Activated CD8-positive, alpha-beta T cell treated with anti-CD3 and anti-CD28 coated beads, Interleukin-2, amount 10 ng/mL, durations not matched to agents 7 days and 5 days (primary cell): ENCODE data around the gene SLC2A4RG. TPM values are rescaled to one million over a fixed set of nuclear protein-coding genes. Genes with fewer than 3 reads are reported as not detected.

Experiments used
- ATAC-seq: fragments of 150-1000 bp; cut with Tn5 transposase; one replicate; pipeline ENCODE4 v1.10.0; 2021; ENCODE audit warnings: moderate library complexity
- CTCF ChIA-PET: fragments of 350-600 bp; sonication (Branson Sonifier 250); formaldehyde crosslinking; loops from one replicate; lab custom pipeline; 2021; ENCODE audit warnings: antibody characterized with exemption; lab: Charles Lee
- POLR2A ChIA-PET: fragments of 350-600 bp; sonication (Branson Sonifier 250); formaldehyde crosslinking; loops from one replicate; lab custom pipeline; 2021; ENCODE audit warnings: antibody characterized with exemption; lab: Charles Lee
- DNase-seq: peaks from one replicate; pipeline ENCODE4 v3.0.0-alpha.2; 2020
- H3K27ac Mint-ChIP-seq: one replicate; pipeline ENCODE4 v1.8.0; 2021; ENCODE audit warnings: mild to moderate bottlenecking, mixed read lengths
- H3K27me3 Mint-ChIP-seq: one replicate; pipeline ENCODE4 v1.8.0; 2021; ENCODE audit warnings: low read depth, mixed read lengths
- H3K36me3 Mint-ChIP-seq: one replicate; pipeline ENCODE4 v1.8.0; 2021; ENCODE audit warnings: low read depth, mixed read lengths
- H3K4me1 Mint-ChIP-seq: one replicate; pipeline ENCODE4 v1.8.0; 2021; ENCODE audit warnings: low read depth, mixed read lengths
- H3K4me3 Mint-ChIP-seq: one replicate; pipeline ENCODE4 v1.8.0; 2021; ENCODE audit warnings: mild to moderate bottlenecking, mixed read lengths
- H3K9me3 Mint-ChIP-seq: one replicate; pipeline ENCODE4 v1.8.0; 2022; ENCODE audit warnings: mixed read lengths; ENCODE audit not compliant: insufficient read depth
- total RNA-seq, 2 experiments: library from RNA; stranded (reverse); gene quantifications; one replicate each; pipeline ENCODE4 v1.2.3, GENCODE V29; 2021

SLC2A4RG gene
- total RNA-seq, 2 experiments from 2014 or later = 97.2 TPM

DNA sequence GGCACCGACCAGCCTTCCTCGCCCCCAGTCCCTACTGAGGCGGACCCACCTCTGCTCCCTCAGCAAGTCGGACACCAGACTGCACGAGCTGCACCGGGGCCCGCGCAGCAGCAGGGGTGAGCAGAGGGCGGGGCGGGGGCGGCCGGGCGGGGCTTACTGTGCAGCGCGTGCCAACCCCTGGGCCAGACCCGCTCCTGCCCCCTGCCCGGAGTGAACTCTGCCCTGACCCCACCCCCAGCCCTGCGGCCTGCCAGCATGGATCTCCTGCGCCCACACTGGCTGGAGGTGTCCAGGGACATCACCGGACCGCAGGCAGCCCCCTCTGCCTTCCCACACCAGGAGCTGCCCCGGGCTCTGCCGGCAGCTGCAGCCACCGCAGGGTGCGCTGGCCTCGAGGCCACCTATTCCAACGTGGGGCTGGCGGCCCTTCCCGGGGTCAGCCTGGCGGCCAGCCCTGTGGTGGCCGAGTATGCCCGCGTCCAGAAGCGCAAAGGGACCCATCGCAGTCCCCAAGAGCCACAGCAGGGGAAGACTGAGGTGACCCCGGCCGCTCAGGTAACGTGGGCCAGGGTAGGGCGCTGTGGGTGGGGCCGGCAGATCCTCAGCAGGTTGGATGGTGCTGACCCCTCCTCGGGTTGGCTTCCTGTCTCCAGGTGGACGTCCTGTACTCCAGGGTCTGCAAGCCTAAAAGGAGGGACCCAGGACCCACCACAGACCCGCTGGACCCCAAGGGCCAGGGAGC lies 1.5 kb upstream of the SLC2A4RG start:
- ChIA-PET CTCF (interaction anchor here (5.3 kb wide), 1 partner anchor 31 kb away, joined by 70 read pairs; the partner anchor contains the start of genes ARFRP1 and ZGPAT), POLR2A (interaction anchor here (1.0 to 1.8 kb wide), 2 partner anchors 30 to 243 kb away, joined by 3 to 6 read pairs; partner anchors contain the start of genes ARFRP1, PRPF6 and ZGPAT)
- DNase-seq (peak; percentile 57), ATAC-seq (peak; percentile 8)
- H3K27ac Mint-ChIP-seq = no peak overlapping the region
- peak overlapping the region; percentile 87 for H3K4me3 Mint-ChIP-seq
- peaks cover 29% of the 10 kb centered on the region for H3K4me1 Mint-ChIP-seq
- no peaks in the 10 kb centered on the region for H3K9me3 Mint-ChIP-seq
- H3K27me3 Mint-ChIP-seq = no peaks in the 10 kb centered on the region
- peaks cover 37% of the 10 kb centered on the region for H3K36me3 Mint-ChIP-seq

DNA sequence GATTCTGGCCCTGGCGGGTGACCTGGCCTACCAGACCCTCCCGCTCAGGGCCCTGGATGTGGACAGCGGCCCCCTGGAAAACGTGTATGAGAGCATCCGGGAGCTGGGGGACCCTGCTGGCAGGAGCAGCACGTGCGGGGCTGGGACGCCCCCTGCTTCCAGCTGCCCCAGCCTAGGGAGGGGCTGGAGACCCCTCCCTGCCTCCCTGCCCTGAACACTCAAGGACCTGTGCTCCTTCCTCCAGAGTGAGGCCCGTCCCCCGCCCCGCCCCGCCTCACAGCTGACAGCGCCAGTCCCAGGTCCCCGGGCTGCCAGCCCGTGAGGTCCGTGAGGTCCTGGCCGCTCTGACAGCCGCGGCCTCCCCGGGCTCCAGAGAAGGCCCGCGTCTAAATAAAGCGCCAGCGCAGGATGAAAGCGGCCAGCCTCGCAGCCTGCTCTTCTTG lies 868 bp upstream of the SLC2A4RG start:
- ATAC-seq (no peak), DNase-seq (peak; percentile 50)
- ChIA-PET POLR2A (interaction anchor here (1.8 kb wide), 1 partner anchor 31 kb away, joined by 6 read pairs; the partner anchor contains the start of genes ARFRP1 and ZGPAT), CTCF (interaction anchor here (5.3 kb wide), 1 partner anchor 32 kb away, joined by 70 read pairs; the partner anchor contains the start of genes ARFRP1 and ZGPAT)
- no peaks in the 10 kb centered on the region for H3K27me3 Mint-ChIP-seq
- no peak overlapping the region for H3K27ac Mint-ChIP-seq
- H3K4me1 Mint-ChIP-seq = peaks cover 24% of the 10 kb centered on the region
- H3K36me3 Mint-ChIP-seq = peaks cover 37% of the 10 kb centered on the region
- H3K9me3 Mint-ChIP-seq = no peaks in the 10 kb centered on the region
- peak overlapping the region; percentile 87 for H3K4me3 Mint-ChIP-seq

DNA sequence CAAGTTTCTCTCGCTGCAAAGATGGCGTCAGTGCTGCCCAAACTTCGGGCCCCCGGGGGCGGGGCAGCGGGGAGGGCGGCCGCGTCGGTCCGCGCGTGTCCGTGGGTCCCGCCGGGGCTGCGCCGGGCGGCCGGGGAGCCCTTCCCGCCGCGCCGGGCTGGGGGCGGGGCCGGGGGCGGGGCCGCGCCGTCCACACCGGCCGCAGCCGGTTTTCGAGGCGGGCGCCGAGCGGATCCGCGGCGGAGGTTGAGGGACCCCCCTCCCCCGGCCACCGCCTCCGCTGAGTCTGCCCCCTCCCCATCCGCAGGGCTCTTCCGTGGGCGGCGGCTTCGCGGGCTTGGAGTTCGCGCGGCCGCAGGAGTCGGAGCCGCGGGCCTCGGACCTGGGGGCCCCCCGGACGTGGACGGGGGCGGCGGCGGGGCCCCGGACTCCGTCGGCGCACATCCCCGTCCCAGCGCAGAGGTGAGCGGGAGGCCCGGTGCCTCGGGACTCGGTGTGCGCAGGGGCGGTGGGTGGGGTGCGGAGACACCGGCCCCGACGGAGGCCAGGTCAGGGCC lies 572 bp downstream of the SLC2A4RG start:
- ChIA-PET POLR2A (interaction anchor here (1.1 to 1.8 kb wide), 3 partner anchors 9 to 32 kb away, joined by 3 to 14 read pairs (median 5); partner anchors contain the start of genes ARFRP1 and ZGPAT), CTCF (interaction anchor here (0.9 to 1.7 kb wide), 5 partner anchors 11 to 124 kb away, joined by 3 to 15 read pairs (median 4); partner anchors contain the start of genes ARFRP1, TPD52L2 and ZGPAT)
- Mint-ChIP-seq H3K27me3 (no peaks in the 10 kb centered on the region), H3K4me3 (peak overlapping the region; percentile 60), H3K36me3 (peaks cover 29% of the 10 kb centered on the region), H3K4me1 (peaks cover 19% of the 10 kb centered on the region), H3K27ac (no peak overlapping the region), H3K9me3 (no peaks in the 10 kb centered on the region)
- DNase-seq = peak; percentile 63
- peak; percentile 5 for ATAC-seq

DNA sequence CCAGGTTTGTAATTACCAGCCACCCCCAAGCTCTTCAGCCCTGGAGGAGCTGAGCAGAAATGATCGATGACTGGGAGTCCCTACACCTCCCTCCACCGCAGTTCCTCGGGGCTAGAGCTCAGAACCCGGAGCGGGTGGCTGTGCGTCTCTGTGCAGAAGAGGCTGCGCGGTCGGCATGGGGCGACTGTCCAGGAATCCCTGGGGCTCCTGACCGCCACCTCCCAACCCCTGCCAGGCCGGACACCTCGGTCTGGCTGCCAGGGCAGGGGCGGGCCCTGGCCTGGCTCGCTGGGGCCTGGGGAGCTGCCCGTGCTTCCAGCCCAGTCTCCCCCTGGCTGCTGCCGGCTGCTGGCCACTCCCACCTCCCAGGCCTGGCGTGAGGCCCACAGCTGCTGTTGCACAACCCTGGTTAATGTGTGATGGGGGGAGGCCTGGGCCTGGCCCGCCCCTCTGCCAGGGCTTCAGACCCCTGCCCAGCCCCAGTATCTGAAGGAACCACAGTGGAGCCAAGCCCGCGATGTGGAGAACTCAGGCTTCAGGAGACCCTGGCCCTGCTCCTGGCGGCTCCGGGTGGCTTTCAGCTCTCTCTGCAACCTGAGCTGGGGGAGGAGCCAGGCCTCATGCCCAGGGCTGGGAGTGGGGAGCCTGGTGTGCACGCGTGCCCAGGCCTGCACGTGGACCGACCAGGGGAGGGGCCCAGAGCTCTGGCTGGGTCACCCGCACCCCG lies 1.2 kb downstream of the SLC2A4RG start:
- no peaks in the 10 kb centered on the region for H3K9me3 Mint-ChIP-seq
- peaks cover 13% of the 10 kb centered on the region for H3K4me1 Mint-ChIP-seq
- peak; percentile 4 for ATAC-seq
- peak overlapping the region; percentile 60 for H3K4me3 Mint-ChIP-seq
- H3K36me3 Mint-ChIP-seq = peaks cover 24% of the 10 kb centered on the region
- CTCF ChIA-PET = interaction anchor here (0.9 to 1.7 kb wide), 5 partner anchors 10 to 124 kb away, joined by 3 to 15 read pairs (median 4); partner anchors contain the start of genes ARFRP1, TPD52L2 and ZGPAT
- H3K27ac Mint-ChIP-seq = peak overlapping the region; percentile 30
- POLR2A ChIA-PET = interaction anchor here (1.1 to 1.8 kb wide), 3 partner anchors 9 to 33 kb away, joined by 3 to 14 read pairs (median 5); partner anchors contain the start of genes ARFRP1 and ZGPAT
- DNase-seq = peak; percentile 62
- no peaks in the 10 kb centered on the region for H3K27me3 Mint-ChIP-seq

DNA sequence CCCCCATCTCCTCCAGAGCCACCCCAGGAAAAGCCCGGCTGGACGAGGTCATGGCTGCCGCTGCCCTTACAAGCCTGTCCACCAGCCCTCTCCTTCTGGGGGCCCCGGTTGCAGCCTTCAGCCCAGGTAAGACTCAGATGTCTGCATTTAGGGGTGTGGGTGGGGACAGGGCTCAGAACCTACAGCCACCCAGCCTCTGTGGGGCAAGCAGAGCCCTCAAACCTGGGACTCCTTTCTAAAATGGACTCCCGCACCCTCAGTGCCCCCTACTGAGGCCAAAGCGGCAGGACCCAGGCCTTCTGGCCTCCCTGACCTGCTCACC lies 1.7 kb downstream of the SLC2A4RG start:
- ChIA-PET CTCF (interaction anchor here (1.2 to 1.7 kb wide), 4 partner anchors 11 to 123 kb away, joined by 3 to 15 read pairs (median 4); partner anchors contain the start of genes ARFRP1, TPD52L2 and ZGPAT), POLR2A (interaction anchor here (1.1 to 1.8 kb wide), 3 partner anchors 8 to 33 kb away, joined by 3 to 14 read pairs (median 5); partner anchors contain the start of genes ARFRP1 and ZGPAT)
- H3K4me3 Mint-ChIP-seq = peak overlapping the region; percentile 60
- H3K9me3 Mint-ChIP-seq = no peaks in the 10 kb centered on the region
- H3K4me1 Mint-ChIP-seq = peaks cover 8% of the 10 kb centered on the region
- no peaks in the 10 kb centered on the region for H3K27me3 Mint-ChIP-seq
- no peak overlapping the region for H3K27ac Mint-ChIP-seq
- ATAC-seq = no peak
- H3K36me3 Mint-ChIP-seq = peaks cover 19% of the 10 kb centered on the region
- DNase-seq = no peak

DNA sequence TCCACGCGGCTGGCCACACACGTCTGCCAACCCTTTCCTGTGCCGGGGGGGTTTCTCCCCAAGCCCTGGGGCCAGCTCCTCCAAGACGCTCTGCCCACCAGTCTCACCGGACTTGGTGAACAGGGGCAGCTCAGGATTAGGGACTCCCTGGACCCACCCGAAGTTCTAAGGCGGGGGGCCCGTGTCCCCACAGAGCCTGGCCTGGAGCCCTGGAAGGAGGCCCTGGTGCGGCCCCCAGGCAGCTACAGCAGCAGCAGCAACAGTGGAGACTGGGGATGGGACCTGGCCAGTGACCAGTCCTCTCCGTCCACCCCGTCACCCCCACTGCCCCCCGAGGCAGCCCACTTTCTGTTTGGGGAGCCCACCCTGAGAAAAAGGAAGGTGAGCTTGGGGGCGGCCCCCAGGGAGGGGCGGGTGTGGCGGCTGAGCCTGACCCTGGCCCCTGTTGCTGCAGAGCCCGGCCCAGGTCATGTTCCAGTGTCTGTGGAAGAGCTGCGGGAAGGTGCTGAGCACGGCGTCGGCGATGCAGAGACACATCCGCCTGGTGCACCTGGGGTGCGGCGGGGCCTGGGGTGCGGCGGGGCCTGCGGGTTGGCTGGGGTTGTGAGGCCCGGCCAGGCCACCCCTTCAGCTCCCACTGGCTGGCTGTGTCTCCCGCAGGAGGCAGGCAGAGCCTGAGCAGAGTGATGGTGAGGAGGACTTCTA lies 2.3 kb downstream of the SLC2A4RG start:
- no peak for DNase-seq
- ChIA-PET CTCF (interaction anchor here (1.7 kb wide), 1 partner anchor 35 kb away, joined by 15 read pairs; the partner anchor contains the start of genes ARFRP1 and ZGPAT), POLR2A (interaction anchor here (1.1 to 1.8 kb wide), 2 partner anchors 8 to 14 kb away, joined by 3 to 14 read pairs; no protein-coding TSS in a partner anchor)
- peaks cover 14% of the 10 kb centered on the region for H3K36me3 Mint-ChIP-seq
- peak overlapping the region; percentile 60 for H3K4me3 Mint-ChIP-seq
- ATAC-seq = no peak
- no peaks in the 10 kb centered on the region for H3K27me3 Mint-ChIP-seq
- H3K4me1 Mint-ChIP-seq = peaks cover 4% of the 10 kb centered on the region
- H3K9me3 Mint-ChIP-seq = no peaks in the 10 kb centered on the region
- H3K27ac Mint-ChIP-seq = no peak overlapping the region

DNA sequence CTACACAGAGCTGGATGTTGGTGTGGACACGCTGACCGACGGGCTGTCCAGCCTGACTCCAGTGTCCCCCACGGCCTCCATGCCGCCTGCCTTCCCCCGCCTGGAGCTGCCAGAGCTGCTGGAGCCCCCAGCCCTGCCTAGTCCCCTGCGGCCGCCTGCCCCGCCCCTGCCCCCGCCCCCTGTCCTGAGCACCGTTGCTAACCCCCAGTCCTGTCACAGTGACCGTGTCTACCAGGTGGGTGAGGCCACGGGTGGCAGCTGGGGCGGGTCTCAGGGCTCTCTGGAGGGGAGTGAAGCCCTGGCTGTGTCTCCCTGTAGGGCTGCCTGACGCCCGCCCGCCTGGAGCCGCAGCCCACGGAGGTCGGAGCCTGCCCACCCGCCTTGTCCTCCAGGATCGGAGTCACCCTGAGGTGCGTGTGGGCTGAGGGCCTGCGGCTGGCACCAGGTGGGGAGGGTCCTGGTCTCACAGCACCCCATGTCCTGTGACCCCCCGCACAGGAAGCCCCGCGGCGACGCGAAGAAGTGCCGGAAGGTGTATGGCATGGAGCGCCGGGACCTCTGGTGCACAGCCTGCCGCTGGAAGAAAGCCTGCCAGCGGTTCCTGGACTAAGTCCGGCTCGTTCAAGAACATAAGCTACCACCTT lies 2.9 kb downstream of the SLC2A4RG start:
- Mint-ChIP-seq H3K9me3 (no peaks in the 10 kb centered on the region), H3K27me3 (no peaks in the 10 kb centered on the region), H3K4me1 (no peaks in the 10 kb centered on the region), H3K36me3 (peaks cover 10% of the 10 kb centered on the region), H3K27ac (no peak overlapping the region), H3K4me3 (no peak overlapping the region)
- no peak for ATAC-seq
- DNase-seq = no peak
- CTCF ChIA-PET = no interaction called here
- POLR2A ChIA-PET = interaction anchor here (0.9 kb wide), 1 partner anchor 32 kb away, joined by 3 read pairs; no protein-coding TSS in a partner anchor

DNA sequence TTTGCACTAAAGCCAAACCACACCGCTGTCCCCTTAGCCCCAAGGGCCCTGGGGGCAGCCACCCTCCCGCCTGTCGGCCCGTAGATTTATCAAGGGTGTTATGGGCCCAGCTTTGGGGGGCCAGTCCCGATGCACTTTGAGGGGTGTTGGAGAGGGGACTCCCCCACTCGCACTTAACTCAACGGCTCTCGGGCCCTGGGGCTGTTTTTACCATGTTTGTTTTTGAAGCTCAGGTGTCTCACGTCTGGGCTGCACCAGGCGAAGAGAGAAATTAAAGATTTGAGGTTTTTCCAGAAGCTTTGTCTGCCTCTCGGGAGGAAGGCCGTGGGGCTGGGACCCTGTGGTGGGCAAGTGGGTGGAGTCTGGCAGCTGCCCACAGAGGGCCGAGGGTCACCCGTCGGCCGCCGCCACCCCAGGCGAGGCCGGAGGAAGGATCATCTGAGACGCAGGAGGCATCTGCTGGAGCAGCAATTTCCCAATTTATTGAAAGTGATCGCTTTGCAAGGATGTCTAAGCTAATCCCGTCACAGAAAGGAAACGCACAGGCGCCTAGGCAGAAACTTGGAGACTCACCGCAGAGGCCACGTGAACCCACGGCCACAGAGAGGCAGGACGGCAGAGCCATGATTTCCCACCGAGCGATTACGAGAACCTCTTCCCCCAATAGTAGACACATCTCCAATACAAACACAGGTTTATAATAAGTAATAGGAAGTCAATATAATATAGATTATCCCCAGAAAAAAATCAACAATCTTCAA lies 3.8 kb downstream of the SLC2A4RG start:
- no peak for DNase-seq

DNA sequence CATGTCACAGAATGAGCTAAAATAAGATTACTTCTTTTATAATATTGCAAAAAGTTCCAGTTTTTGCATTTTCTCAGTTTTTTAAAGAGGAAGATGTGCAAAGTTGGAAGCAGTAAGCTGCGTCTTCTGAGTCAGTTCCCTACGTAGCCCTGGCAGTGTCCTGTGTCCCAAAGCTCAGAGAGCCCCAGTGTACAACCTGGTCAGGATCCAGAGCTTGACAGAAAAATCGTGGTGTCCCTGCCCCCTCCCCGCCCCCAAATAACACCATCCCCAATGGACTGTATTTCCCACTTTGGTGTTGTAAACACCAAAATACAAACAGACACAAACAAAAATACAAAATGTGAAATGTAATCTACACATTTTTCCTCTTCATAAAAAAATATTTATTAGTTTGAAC lies 4.6 kb downstream of the SLC2A4RG start:
- ATAC-seq (no peak), DNase-seq (no peak)
- Mint-ChIP-seq H3K27ac (no peak overlapping the region), H3K4me3 (no peak overlapping the region), H3K4me1 (no peaks in the 10 kb centered on the region), H3K9me3 (no peaks in the 10 kb centered on the region), H3K36me3 (peaks cover 10% of the 10 kb centered on the region), H3K27me3 (no peaks in the 10 kb centered on the region)
- ChIA-PET POLR2A (no interaction called here), CTCF (no interaction called here)

More for the DNA sequence above, 3.8 kb downstream of the SLC2A4RG start:
- H3K4me3 Mint-ChIP-seq = no peak overlapping the region
- H3K4me1 Mint-ChIP-seq = no peaks in the 10 kb centered on the region
- ChIA-PET POLR2A (interaction anchor here (0.9 kb wide), 1 partner anchor 33 kb away, joined by 3 read pairs; no protein-coding TSS in a partner anchor), CTCF (no interaction called here)
- peaks cover 10% of the 10 kb centered on the region for H3K36me3 Mint-ChIP-seq
- H3K27ac Mint-ChIP-seq = no peak overlapping the region
- H3K9me3 Mint-ChIP-seq = no peaks in the 10 kb centered on the region
- no peak for ATAC-seq
- no peaks in the 10 kb centered on the region for H3K27me3 Mint-ChIP-seq
